ENCODE measurements around the gene GABPB1.

- TF ChIP-seq CTCF (IDR thresholded peaks at IDR 0.05) (no peak), POLR2A (IDR thresholded peaks at IDR 0.05) (no peak)
Measured at GRCh38 chr15:50244959-50245624, 109.9 kb downstream of the GABPB1 start.
